ENCODE data around the gene RHCG. TPM values are rescaled to one million over a fixed set of nuclear protein-coding genes. Genes with fewer than 3 reads are reported as not detected.
"Not testable (repeated sequence)": the region's sequence is repeated elsewhere in the genome, so short reads cannot be mapped to it uniquely, and the experiment has no call there.

RHCG gene
- total and polyA plus RNA-seq, 2 donors, result 0.85 to 9.0 TPM

GRCh38 chr15:89469426-89470096 is 26.8 kb downstream of the RHCG start:
- Histone ChIP-seq H3K36me3 (ENCODE audit: control insufficient read depth in 2 of 2, insufficient read depth in 2 of 2, low read length in 1 of 2) (no peaks in the 10 kb centered on the region), H3K27ac (ENCODE audit: low read depth in 1 of 2, low read length in 1 of 2) (no peak overlapping the region), H3K9me3 (ENCODE audit: control insufficient read depth in 2 of 2, insufficient read depth in 1 of 2, low read length in 1 of 2) (no peaks in the 10 kb centered on the region), H3K4me3 (ENCODE audit: low read length in 2 of 2) (no peak overlapping the region), H3K4me1 (ENCODE audit: control insufficient read depth in 2 of 2, insufficient read depth in 2 of 2, low read length in 2 of 2) (no peaks in the 10 kb centered on the region), H3K27me3 (ENCODE audit: control insufficient read depth in 2 of 2, insufficient read depth in 1 of 2, low read length in 1 of 2) (peaks cover 2 to 29% of the 10 kb centered on the region in 2 donors)
- DNase-seq (ENCODE audit: low read depth in 6 of 9, low spot score in 9 of 9), result no peak
- 61% methylated on average over 15 of the region's 15 CpGs for WGBS

GRCh38 chr15:89468813-89469212 is 27.6 kb downstream of the RHCG start:
- not testable (repeated sequence) for H3K9me3 ChIP-seq (ENCODE audit: control insufficient read depth in 2 of 2, insufficient read depth in 1 of 2, low read length in 1 of 2); H3K4me3 ChIP-seq (ENCODE audit: low read length in 2 of 2); H3K36me3 ChIP-seq (ENCODE audit: control insufficient read depth in 2 of 2, insufficient read depth in 2 of 2, low read length in 1 of 2); H3K27ac ChIP-seq (ENCODE audit: low read depth in 1 of 2, low read length in 1 of 2); DNase-seq (ENCODE audit: low read depth in 6 of 9, low spot score in 9 of 9); H3K4me1 ChIP-seq (ENCODE audit: control insufficient read depth in 2 of 2, insufficient read depth in 2 of 2, low read length in 2 of 2)
- H3K27me3 ChIP-seq (ENCODE audit: control insufficient read depth in 2 of 2, insufficient read depth in 1 of 2, low read length in 1 of 2), result peaks cover 2 to 29% of the 10 kb centered on the region in 2 donors
- WGBS, result 11% methylated on average over 1 of the region's 1 CpG

- Histone ChIP-seq H3K27ac (ENCODE audit: low read depth in 1 of 2, low read length in 1 of 2) (no peak overlapping the region), H3K9me3 (ENCODE audit: control insufficient read depth in 2 of 2, insufficient read depth in 1 of 2, low read length in 1 of 2) (no peaks in the 10 kb centered on the region), H3K27me3 (ENCODE audit: control insufficient read depth in 2 of 2, insufficient read depth in 1 of 2, low read length in 1 of 2) (peaks cover 0 to 5% of the 10 kb centered on the region in 2 donors), H3K36me3 (ENCODE audit: control insufficient read depth in 2 of 2, insufficient read depth in 2 of 2, low read length in 1 of 2) (no peaks in the 10 kb centered on the region), H3K4me1 (ENCODE audit: control insufficient read depth in 2 of 2, insufficient read depth in 2 of 2, low read length in 2 of 2) (no peaks in the 10 kb centered on the region), H3K4me3 (ENCODE audit: low read length in 2 of 2) (no peak overlapping the region)
- WGBS, result 97% methylated on average over 8 of the region's 8 CpGs
- no peak for DNase-seq (ENCODE audit: low read depth in 6 of 9, low spot score in 9 of 9)
These were observed 33.3 kb downstream of the RHCG start for GRCh38 chr15:89463113-89463512.

- Histone ChIP-seq H3K9me3 (ENCODE audit: control insufficient read depth in 2 of 2, insufficient read depth in 1 of 2, low read length in 1 of 2) (no peaks in the 10 kb centered on the region), H3K27me3 (ENCODE audit: control insufficient read depth in 2 of 2, insufficient read depth in 1 of 2, low read length in 1 of 2) (peaks cover 0 to 5% of the 10 kb centered on the region in 2 donors), H3K27ac (ENCODE audit: low read depth in 1 of 2, low read length in 1 of 2) (no peak overlapping the region), H3K36me3 (ENCODE audit: control insufficient read depth in 2 of 2, insufficient read depth in 2 of 2, low read length in 1 of 2) (no peaks in the 10 kb centered on the region), H3K4me1 (ENCODE audit: control insufficient read depth in 2 of 2, insufficient read depth in 2 of 2, low read length in 2 of 2) (no peaks in the 10 kb centered on the region), H3K4me3 (ENCODE audit: low read length in 2 of 2) (no peak overlapping the region)
- no peak for DNase-seq (ENCODE audit: low read depth in 6 of 9, low spot score in 9 of 9)
- WGBS, result 85% methylated on average over 9 of the region's 9 CpGs
These were observed 34.0 kb downstream of the RHCG start for GRCh38 chr15:89462198-89462912.

GRCh38 chr15:89461386-89461785 is 35.0 kb downstream of the RHCG start:
- 89% methylated on average over 4 of the region's 4 CpGs for WGBS
- H3K4me3 ChIP-seq (ENCODE audit: low read length in 2 of 2), result no peak overlapping the region

GRCh38 chr15:89460048-89460447 is 36.3 kb downstream of the RHCG start:
- no peaks in the 10 kb centered on the region for H3K36me3 ChIP-seq (ENCODE audit: control insufficient read depth in 2 of 2, insufficient read depth in 2 of 2, low read length in 1 of 2)
- H3K4me1 ChIP-seq (ENCODE audit: control insufficient read depth in 2 of 2, insufficient read depth in 2 of 2, low read length in 2 of 2), result no peaks in the 10 kb centered on the region
- no peak overlapping the region for H3K4me3 ChIP-seq (ENCODE audit: low read length in 2 of 2)
- no peak overlapping the region for H3K27ac ChIP-seq (ENCODE audit: low read depth in 1 of 2, low read length in 1 of 2)
- peaks cover 0 to 5% of the 10 kb centered on the region in 2 donors for H3K27me3 ChIP-seq (ENCODE audit: control insufficient read depth in 2 of 2, insufficient read depth in 1 of 2, low read length in 1 of 2)
- DNase-seq (ENCODE audit: low read depth in 6 of 9, low spot score in 9 of 9), result no peak
- 64% methylated on average over 2 of the region's 2 CpGs for WGBS
- H3K9me3 ChIP-seq (ENCODE audit: control insufficient read depth in 2 of 2, insufficient read depth in 1 of 2, low read length in 1 of 2), result no peaks in the 10 kb centered on the region

More at GRCh38 chr15:89461386-89461785, 35.0 kb downstream of the RHCG start:
- Histone ChIP-seq H3K4me1 (ENCODE audit: control insufficient read depth in 2 of 2, insufficient read depth in 2 of 2, low read length in 2 of 2) (no peaks in the 10 kb centered on the region), H3K9me3 (ENCODE audit: control insufficient read depth in 2 of 2, insufficient read depth in 1 of 2, low read length in 1 of 2) (no peaks in the 10 kb centered on the region), H3K27ac (ENCODE audit: low read depth in 1 of 2, low read length in 1 of 2) (no peak overlapping the region), H3K27me3 (ENCODE audit: control insufficient read depth in 2 of 2, insufficient read depth in 1 of 2, low read length in 1 of 2) (peaks cover 0 to 5% of the 10 kb centered on the region in 2 donors), H3K36me3 (ENCODE audit: control insufficient read depth in 2 of 2, insufficient read depth in 2 of 2, low read length in 1 of 2) (no peaks in the 10 kb centered on the region)
- DNase-seq (ENCODE audit: low read depth in 6 of 9, low spot score in 9 of 9), result no peak

GRCh38 chr15:89459271-89460038 is 36.9 kb downstream of the RHCG start:
- H3K4me3 ChIP-seq (ENCODE audit: low read length in 2 of 2), result no peak overlapping the region
- 67% methylated on average over 2 of the region's 2 CpGs for WGBS
- H3K4me1 ChIP-seq (ENCODE audit: control insufficient read depth in 2 of 2, insufficient read depth in 2 of 2, low read length in 2 of 2), result no peaks in the 10 kb centered on the region
- H3K36me3 ChIP-seq (ENCODE audit: control insufficient read depth in 2 of 2, insufficient read depth in 2 of 2, low read length in 1 of 2), result no peaks in the 10 kb centered on the region
- no peak for DNase-seq (ENCODE audit: low read depth in 6 of 9, low spot score in 9 of 9)
- H3K27ac ChIP-seq (ENCODE audit: low read depth in 1 of 2, low read length in 1 of 2), result no peak overlapping the region
- H3K9me3 ChIP-seq (ENCODE audit: control insufficient read depth in 2 of 2, insufficient read depth in 1 of 2, low read length in 1 of 2), result no peaks in the 10 kb centered on the region
- peaks cover 0 to 7% of the 10 kb centered on the region in 2 donors for H3K27me3 ChIP-seq (ENCODE audit: control insufficient read depth in 2 of 2, insufficient read depth in 1 of 2, low read length in 1 of 2)

- Histone ChIP-seq H3K4me1 (ENCODE audit: control insufficient read depth in 2 of 2, insufficient read depth in 2 of 2, low read length in 2 of 2) (no peaks in the 10 kb centered on the region), H3K4me3 (ENCODE audit: low read length in 2 of 2) (no peak overlapping the region), H3K27me3 (ENCODE audit: control insufficient read depth in 2 of 2, insufficient read depth in 1 of 2, low read length in 1 of 2) (peaks cover 0 to 7% of the 10 kb centered on the region in 2 donors), H3K27ac (ENCODE audit: low read depth in 1 of 2, low read length in 1 of 2) (no peak overlapping the region), H3K36me3 (ENCODE audit: control insufficient read depth in 2 of 2, insufficient read depth in 2 of 2, low read length in 1 of 2) (no peaks in the 10 kb centered on the region), H3K9me3 (ENCODE audit: control insufficient read depth in 2 of 2, insufficient read depth in 1 of 2, low read length in 1 of 2) (no peaks in the 10 kb centered on the region)
- 79% methylated on average over 4 of the region's 4 CpGs for WGBS
- no peak for DNase-seq (ENCODE audit: low read depth in 6 of 9, low spot score in 9 of 9)
These were observed 37.9 kb downstream of the RHCG start for GRCh38 chr15:89458440-89458839.

- Histone ChIP-seq H3K36me3 (ENCODE audit: control insufficient read depth in 2 of 2, insufficient read depth in 2 of 2, low read length in 1 of 2) (no peaks in the 10 kb centered on the region), H3K27ac (ENCODE audit: low read depth in 1 of 2, low read length in 1 of 2) (no peak overlapping the region), H3K4me3 (ENCODE audit: low read length in 2 of 2) (no peak overlapping the region), H3K27me3 (ENCODE audit: control insufficient read depth in 2 of 2, insufficient read depth in 1 of 2, low read length in 1 of 2) (peaks cover 0 to 11% of the 10 kb centered on the region in 2 donors), H3K4me1 (ENCODE audit: control insufficient read depth in 2 of 2, insufficient read depth in 2 of 2, low read length in 2 of 2) (no peaks in the 10 kb centered on the region), H3K9me3 (ENCODE audit: control insufficient read depth in 2 of 2, insufficient read depth in 1 of 2, low read length in 1 of 2) (no peaks in the 10 kb centered on the region)
- peak in 1 of 9 donors; percentile 6 for DNase-seq (ENCODE audit: low read depth in 6 of 9, low spot score in 9 of 9)
These were observed 39.3 kb downstream of the RHCG start for GRCh38 chr15:89457086-89457485.
